ENCODE data around the gene SUV39H1. TPM values are rescaled to one million over a fixed set of nuclear protein-coding genes. Genes with fewer than 3 reads are reported as not detected.

The SUV39H1 gene
- total RNA-seq, 3 donors from 2014 or later (not counting 1 experiment from before 2014, with no cell fraction given), result 9.2 to 11.6 (median 11.0) TPM

GRCh38 chrX:48745222-48745621 lies 48.7 kb downstream of the SUV39H1 start:
- H3K4me3 Mint-ChIP-seq, result no peak overlapping the region

GRCh38 chrX:48747415-48748016 lies 51.0 kb downstream of the SUV39H1 start:
- Mint-ChIP-seq H3K27ac (no peak overlapping the region), H3K9me3 (no peaks in the 10 kb centered on the region), H3K36me3 (no peaks in the 10 kb centered on the region), H3K4me1 (peaks cover 0 to 6% of the 10 kb centered on the region in 2 donors), H3K4me3 (no peak overlapping the region), H3K27me3 (ENCODE audit: low read depth in 2 of 2) (no peaks in the 10 kb centered on the region)
- 89% methylated on average over 8 of the region's 8 CpGs for WGBS (ENCODE audit: insufficient coverage)
- intact Hi-C loops (cut with micrococcal nuclease), result no loop called here
- Histone ChIP-seq H3K4me1 (ENCODE audit: control insufficient read depth, insufficient read depth, low read length) (no peaks in the 10 kb centered on the region), H3K27ac (ENCODE audit: low read length) (no peak overlapping the region), H3K27me3 (ENCODE audit: control insufficient read depth, insufficient read depth, low read length) (no peaks in the 10 kb centered on the region), H3K4me3 (ENCODE audit: low read length) (no peak overlapping the region), H3K36me3 (ENCODE audit: control insufficient read depth, insufficient read depth, low read length) (no peaks in the 10 kb centered on the region), H3K9me3 (ENCODE audit: control insufficient read depth, insufficient read depth, low read length) (no peaks in the 10 kb centered on the region)
- ATAC-seq, result no peak
- DNase-seq, result no peak
- no peak for TF ChIP-seq CTCF (IDR thresholded peaks at IDR 0.05)

More at GRCh38 chrX:48745222-48745621, 48.7 kb downstream of the SUV39H1 start:
- no peak overlapping the region for H3K27ac ChIP-seq (ENCODE audit: low read length)
- H3K27me3 ChIP-seq (ENCODE audit: control insufficient read depth, insufficient read depth, low read length), result no peaks in the 10 kb centered on the region
- TF ChIP-seq CTCF (IDR thresholded peaks at IDR 0.05), result no peak
- Mint-ChIP-seq H3K36me3 (no peaks in the 10 kb centered on the region), H3K27me3 (ENCODE audit: low read depth in 2 of 2) (no peaks in the 10 kb centered on the region), H3K9me3 (no peaks in the 10 kb centered on the region), H3K27ac (no peak overlapping the region), H3K4me1 (no peaks in the 10 kb centered on the region)
- intact Hi-C loops (cut with micrococcal nuclease), result no loop called here
- ATAC-seq (no peak), DNase-seq (no peak)
- H3K9me3 ChIP-seq (ENCODE audit: control insufficient read depth, insufficient read depth, low read length), result no peaks in the 10 kb centered on the region
- no peak overlapping the region for H3K4me3 ChIP-seq (ENCODE audit: low read length)
- no peaks in the 10 kb centered on the region for H3K36me3 ChIP-seq (ENCODE audit: control insufficient read depth, insufficient read depth, low read length)
- WGBS (ENCODE audit: insufficient coverage), result 100% methylated on average over 3 of the region's 4 CpGs
- no peaks in the 10 kb centered on the region for H3K4me1 ChIP-seq (ENCODE audit: control insufficient read depth, insufficient read depth, low read length)

- Mint-ChIP-seq H3K4me1 (peaks cover 0 to 6% of the 10 kb centered on the region in 2 donors), H3K9me3 (no peaks in the 10 kb centered on the region), H3K27ac (no peak overlapping the region), H3K27me3 (ENCODE audit: low read depth in 2 of 2) (no peaks in the 10 kb centered on the region), H3K36me3 (no peaks in the 10 kb centered on the region), H3K4me3 (no peak overlapping the region)
- H3K27me3 ChIP-seq (ENCODE audit: control insufficient read depth, insufficient read depth, low read length), result no peaks in the 10 kb centered on the region
- no peaks in the 10 kb centered on the region for H3K36me3 ChIP-seq (ENCODE audit: control insufficient read depth, insufficient read depth, low read length)
- ATAC-seq (no peak), DNase-seq (no peak)
- WGBS (ENCODE audit: insufficient coverage), result 100% methylated on average over 2 of the region's 5 CpGs
- no peak overlapping the region for H3K4me3 ChIP-seq (ENCODE audit: low read length)
- no peak for TF ChIP-seq CTCF (IDR thresholded peaks at IDR 0.05)
- no peaks in the 10 kb centered on the region for H3K9me3 ChIP-seq (ENCODE audit: control insufficient read depth, insufficient read depth, low read length)
- no peak overlapping the region for H3K27ac ChIP-seq (ENCODE audit: low read length)
- H3K4me1 ChIP-seq (ENCODE audit: control insufficient read depth, insufficient read depth, low read length), result no peaks in the 10 kb centered on the region
- intact Hi-C loops (cut with micrococcal nuclease), result no loop called here
Measured at GRCh38 chrX:48749182-48749581, 52.6 kb downstream of the SUV39H1 start.

GRCh38 chrX:48751343-48751742 lies 54.8 kb downstream of the SUV39H1 start:
- peak overlapping the region; percentile 0 for H3K4me3 Mint-ChIP-seq
- peak overlapping the region in 1 of 2 donors; percentile 76 for H3K27ac Mint-ChIP-seq
- Histone ChIP-seq H3K4me1 (ENCODE audit: control insufficient read depth, insufficient read depth, low read length) (no peaks in the 10 kb centered on the region), H3K9me3 (ENCODE audit: control insufficient read depth, insufficient read depth, low read length) (no peaks in the 10 kb centered on the region), H3K4me3 (ENCODE audit: low read length) (no peak overlapping the region), H3K36me3 (ENCODE audit: control insufficient read depth, insufficient read depth, low read length) (no peaks in the 10 kb centered on the region), H3K27me3 (ENCODE audit: control insufficient read depth, insufficient read depth, low read length) (no peaks in the 10 kb centered on the region), H3K27ac (ENCODE audit: low read length) (no peak overlapping the region)
- WGBS (ENCODE audit: insufficient coverage), result 27% methylated on average over 3 of the region's 3 CpGs
- no peak for TF ChIP-seq CTCF (IDR thresholded peaks at IDR 0.05)
- peaks cover 0 to 3% of the 10 kb centered on the region in 2 donors for H3K27me3 Mint-ChIP-seq (ENCODE audit: low read depth in 2 of 2)
- peaks cover 0 to 6% of the 10 kb centered on the region in 2 donors for H3K4me1 Mint-ChIP-seq
- intact Hi-C loops (cut with micrococcal nuclease), result no loop called here
- ATAC-seq (peak in 2 of 3 donors; percentile 62 to 64), DNase-seq (no peak)
- no peaks in the 10 kb centered on the region for H3K9me3 Mint-ChIP-seq
- H3K36me3 Mint-ChIP-seq, result no peaks in the 10 kb centered on the region
